Cardiac fibroblast (primary cell): ENCODE measurements around the gene PARD3B.

Source experiments
- DNase-seq, 2 donors: peaks; one replicate each; pipeline versions ENCODE4 v3.0.0 to v3.0.0-alpha.2; 2010; ENCODE audit warnings: low read depth in 2 of 2
- H3K4me3 ChIP-seq, 2 donors: replicated peaks in 1 of 2; 1 replicate in 1 of 2; 2 replicates in 1 of 2; pipeline ENCODE4 v1.5.1; 2011; ENCODE audit warnings: low read depth in 2 of 2, low read length in 2 of 2, mild to moderate bottlenecking in 2 of 2, moderate library complexity in 1 of 2
- CTCF ChIP-seq: IDR thresholded peaks from one replicate; pipeline ENCODE4 v1.5.1; 2011; ENCODE audit warnings: low read depth, mild to moderate bottlenecking, low read length, inconsistent platforms

Gene PARD3B

GRCh38 chr2:205324355-205324754 is 779.1 kb downstream of the PARD3B start:
- TF ChIP-seq CTCF, result no peak
- DNase-seq, result no peak
- no peak overlapping the region for H3K4me3 ChIP-seq

- H3K4me3 ChIP-seq, result no peak overlapping the region
- no peak for DNase-seq
- TF ChIP-seq CTCF, result no peak
These were observed 788.1 kb downstream of the PARD3B start for GRCh38 chr2:205333351-205333750.

- no peak overlapping the region for H3K4me3 ChIP-seq
- DNase-seq, result no peak
- no peak for TF ChIP-seq CTCF
These were observed 792.0 kb downstream of the PARD3B start for GRCh38 chr2:205337274-205337673.

GRCh38 chr2:205338156-205338555 is 792.9 kb downstream of the PARD3B start:
- DNase-seq, result no peak

GRCh38 chr2:205343103-205343502 is 797.8 kb downstream of the PARD3B start:
- H3K4me3 ChIP-seq, result no peak overlapping the region
- DNase-seq, result no peak
- no peak for TF ChIP-seq CTCF

More at GRCh38 chr2:205338156-205338555, 792.9 kb downstream of the PARD3B start:
- H3K4me3 ChIP-seq, result no peak overlapping the region
- TF ChIP-seq CTCF, result no peak

- H3K4me3 ChIP-seq, result no peak overlapping the region
- no peak for TF ChIP-seq CTCF
- DNase-seq, result no peak
These were observed 801.4 kb downstream of the PARD3B start for GRCh38 chr2:205346649-205347048.

- H3K4me3 ChIP-seq, result no peak overlapping the region
- no peak for DNase-seq
- no peak for TF ChIP-seq CTCF
These were observed 802.6 kb downstream of the PARD3B start for GRCh38 chr2:205347899-205348298.
